ENCODE measurements around the gene RFLNA.

Gene RFLNA

DNA sequence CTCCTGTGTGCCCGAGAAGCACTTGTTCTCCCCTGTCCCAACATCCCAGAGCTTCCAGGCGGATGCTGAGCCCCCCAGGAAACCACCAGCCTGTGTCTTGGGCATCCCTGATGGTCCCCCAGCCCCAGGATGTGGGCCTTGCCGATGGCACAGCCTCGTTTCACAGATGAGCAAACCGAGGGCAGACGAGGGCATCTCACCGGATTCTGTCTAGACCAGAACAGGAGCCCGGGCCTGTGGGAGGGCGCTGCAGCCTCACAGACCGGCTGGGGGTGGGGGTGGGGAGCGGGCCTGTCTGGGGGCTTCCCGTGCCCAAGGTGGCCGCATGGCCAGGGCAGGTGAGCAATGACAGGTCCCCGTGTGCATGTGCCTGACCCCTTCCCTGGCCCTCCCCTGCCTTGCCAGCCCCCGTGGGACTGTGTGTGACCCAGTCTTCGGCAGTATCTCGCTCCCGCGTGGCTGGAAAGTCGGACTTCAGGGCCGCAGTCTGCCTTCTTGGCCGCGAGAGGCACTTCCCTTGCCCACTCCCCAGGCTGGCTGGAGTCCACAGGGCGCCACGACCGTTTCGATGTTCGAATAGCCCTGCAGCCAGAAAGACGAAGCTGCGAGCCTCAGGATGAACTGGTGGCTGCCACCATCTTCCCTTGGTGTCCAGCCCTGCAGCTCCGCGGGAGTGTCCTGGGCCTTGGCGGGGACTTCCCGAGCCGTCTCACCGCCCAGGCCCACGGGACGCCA is 8.9 kb downstream of the RFLNA start:
- no peak for DNase-seq (ENCODE audit: low read depth in 2 of 2)

DNA sequence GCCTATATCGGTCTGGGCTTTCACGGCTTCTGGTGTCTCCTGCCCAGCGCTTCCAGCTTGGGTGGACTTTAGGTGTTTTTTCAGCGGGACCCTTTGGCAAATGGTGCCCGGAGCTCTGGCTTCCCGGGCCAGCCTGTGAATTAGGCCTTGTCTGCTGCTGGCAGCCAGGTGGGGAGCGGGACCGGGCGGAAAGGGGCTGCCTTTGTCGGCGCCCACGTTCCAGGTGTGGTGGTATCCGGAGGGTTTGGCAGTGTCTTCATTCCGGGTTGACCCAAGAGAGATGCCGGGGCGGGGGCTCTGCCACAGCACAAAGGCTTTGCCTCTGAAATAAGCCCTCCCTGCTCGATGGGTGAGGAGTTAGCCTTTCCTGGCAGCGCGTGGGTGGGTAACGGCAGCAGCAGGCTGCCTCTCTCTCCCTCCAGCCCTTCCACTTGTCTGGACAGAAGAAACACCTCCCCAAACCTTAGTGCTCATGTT is 9.5 kb downstream of the RFLNA start:
- DNase-seq (ENCODE audit: low read depth in 2 of 2), result no peak

DNA sequence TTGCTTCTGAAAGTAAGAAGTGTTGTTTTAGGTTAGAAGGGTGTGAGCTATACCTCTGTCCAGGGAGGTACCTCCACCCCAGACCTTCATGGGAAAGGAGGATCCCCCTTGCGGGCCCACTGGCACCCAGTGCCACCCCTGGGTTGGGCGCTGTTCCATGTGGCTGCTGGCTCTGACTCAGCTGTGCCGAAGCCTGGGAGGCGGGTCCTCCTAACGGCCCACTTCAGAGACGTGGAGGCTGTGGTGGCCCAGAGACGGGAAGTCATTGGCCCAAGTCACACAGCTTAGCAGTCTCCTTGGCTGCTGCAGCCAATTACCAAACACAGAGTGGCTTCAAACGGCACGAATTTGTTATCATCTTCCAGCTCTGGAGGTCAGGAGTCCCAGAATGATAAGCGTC is 10.2 kb downstream of the RFLNA start:
- DNase-seq (ENCODE audit: low read depth in 2 of 2), result no peak

DNA sequence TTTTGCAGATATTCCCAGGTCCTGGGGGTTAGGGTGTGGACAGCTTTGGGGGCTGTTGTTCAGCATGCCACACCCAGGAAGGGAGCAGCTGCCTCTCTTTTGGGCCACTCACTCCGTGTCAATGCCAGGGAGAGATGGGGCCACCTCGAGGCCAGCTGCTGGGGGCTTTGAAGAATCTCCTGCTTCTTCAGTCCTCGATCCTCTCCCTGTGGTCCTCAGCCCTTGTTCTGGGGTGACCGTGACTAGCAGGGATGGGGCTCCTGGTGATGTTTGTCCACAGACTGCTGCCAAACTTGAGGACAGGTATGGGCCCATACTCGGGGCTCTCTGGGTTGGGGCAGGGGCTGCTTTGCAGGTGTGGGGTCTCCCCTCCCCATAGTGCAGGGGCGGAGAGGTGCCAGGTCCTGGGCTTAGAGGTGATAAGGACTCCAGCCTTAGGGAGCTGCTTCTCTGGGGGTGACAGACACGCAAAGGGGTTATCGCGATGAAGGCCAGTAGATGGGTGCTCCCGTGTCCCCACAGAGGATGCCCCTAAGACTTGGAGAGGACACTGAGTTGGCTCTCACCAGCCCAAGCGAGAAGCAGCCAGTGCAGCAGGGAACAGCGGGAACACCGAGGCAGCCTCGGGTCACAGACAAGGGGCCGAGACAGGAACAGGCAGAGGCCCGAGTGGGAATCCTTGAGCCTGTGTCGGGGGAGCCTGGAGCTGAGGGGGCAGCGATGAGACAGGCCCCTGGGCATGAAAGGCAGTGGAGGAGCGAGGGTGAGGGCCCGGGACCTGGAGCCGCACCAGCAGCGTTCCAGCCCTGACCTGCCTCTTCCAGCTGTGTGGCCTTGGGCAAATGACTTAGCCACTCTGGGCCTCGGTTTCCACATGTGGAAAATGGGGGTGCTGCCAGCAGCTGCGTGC is 11.1 kb downstream of the RFLNA start:
- DNase-seq (ENCODE audit: low read depth in 2 of 2), result no peak

DNA sequence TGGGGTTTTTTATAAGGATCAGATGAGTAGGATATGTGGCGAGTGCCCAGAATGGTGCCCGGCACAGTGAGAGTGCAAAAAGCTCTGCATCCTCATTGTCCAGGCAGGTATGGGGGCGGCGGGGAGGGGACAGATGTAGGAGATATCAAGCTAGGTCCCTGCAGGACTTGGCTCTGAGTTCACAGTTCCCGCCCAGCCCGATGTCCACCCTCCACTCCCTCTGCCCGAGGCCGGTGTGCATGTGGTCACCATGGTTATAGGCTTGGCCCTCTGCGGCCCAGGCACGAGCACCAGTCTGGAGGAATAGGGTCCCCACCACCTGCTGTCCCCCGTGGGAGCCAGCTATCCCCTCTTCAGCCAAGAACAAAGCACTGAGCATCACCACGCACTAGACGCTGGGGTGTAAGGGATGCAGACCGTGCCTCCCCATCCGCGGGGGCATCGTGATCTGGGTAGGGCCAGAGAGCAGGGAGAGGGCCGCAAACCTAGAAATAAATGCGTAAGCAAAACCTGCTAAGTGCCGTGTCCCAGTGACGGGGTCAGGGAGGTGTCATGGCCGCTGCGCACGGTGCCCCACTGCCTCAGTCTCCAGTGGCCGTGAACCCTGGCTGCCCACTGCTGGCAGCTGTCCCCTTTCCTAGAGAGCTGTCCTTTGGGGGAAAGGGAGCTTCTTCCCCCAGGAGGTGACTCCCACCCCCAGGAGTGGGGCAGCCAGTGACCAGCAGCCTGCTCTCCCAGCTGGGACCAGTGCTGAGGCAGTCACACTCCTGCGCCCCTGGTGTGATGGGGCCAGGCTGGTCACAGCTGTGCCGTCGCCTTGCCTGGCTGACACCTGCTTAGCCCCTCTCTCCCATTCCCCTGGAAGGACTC is 12.0 kb downstream of the RFLNA start:
- no peak for DNase-seq (ENCODE audit: low read depth in 2 of 2)

DNA sequence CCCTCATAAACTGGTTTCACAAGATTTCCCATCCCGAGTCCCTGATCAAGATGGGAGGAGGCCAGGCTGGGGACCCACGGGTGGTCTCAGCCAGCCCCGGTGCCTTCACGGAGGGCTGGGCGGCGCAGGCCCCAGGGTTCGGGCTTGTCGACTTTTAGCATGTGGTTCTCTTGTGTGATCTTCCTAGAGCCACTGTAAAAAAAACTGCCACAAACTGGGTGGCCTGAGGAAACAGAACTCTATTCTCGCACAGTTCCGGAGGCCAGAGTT is 12.6 kb downstream of the RFLNA start:
- DNase-seq (ENCODE audit: low read depth in 2 of 2), result no peak

DNA sequence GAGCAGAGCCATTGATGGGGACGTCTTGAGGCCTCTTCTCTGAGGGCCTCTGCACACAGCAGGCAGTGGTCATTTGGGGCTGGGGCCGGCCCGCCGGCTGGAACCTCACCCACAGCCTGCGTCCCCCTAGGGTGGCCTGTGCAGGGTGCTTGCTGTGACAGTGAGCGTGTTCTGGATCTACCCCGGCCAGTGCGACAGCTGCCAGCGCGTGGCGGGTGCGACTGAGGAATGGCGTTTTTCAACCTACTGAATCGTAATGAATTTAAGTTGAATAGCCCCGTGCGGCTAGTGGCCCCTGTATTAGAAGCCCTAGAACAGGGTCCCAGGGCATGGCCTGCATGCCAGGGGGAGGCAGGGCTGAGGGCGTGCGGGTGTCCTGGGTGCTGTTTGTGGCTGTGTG is 13.8 kb downstream of the RFLNA start:
- DNase-seq (ENCODE audit: low read depth in 2 of 2), result no peak

DNA sequence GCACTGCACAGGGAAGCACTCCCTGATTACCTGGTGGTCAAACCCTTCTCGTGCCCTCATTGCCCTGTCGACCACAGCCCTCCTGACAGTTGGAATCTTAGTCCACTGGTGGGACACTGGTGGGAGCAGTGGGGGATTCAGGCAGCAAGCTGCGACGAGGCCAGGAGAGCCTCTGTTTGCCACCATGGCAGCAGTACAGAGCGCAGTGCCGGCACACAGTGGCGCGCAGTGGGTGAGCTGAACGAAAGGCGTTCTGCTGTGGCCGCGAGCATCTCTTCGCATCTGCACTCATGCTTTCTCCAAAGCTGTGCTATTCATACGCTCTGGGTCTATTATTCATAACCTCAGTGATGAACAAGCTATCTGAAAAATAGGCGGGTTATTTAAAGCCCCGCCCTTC is 14.3 kb downstream of the RFLNA start:
- DNase-seq (ENCODE audit: low read depth in 2 of 2), result no peak

DNA sequence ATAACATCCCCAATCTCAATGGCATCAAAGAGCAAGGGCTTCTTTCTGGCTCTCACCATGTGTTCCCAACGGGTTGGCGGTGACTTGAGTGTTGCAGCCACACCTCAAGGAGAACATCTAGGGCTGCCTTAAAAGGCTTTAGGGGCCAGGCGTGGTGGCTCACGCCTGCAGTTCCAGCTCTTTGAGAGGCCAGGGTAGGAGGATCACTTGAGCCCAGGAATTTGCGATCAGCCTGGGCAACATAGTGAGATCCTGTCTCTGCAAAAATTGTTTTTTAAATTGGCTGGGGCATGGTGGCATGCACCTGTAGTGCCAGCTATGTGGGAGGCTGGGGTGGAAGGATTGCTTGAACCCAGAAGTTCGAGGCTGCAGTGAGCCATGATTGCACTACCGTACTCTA is 14.9 kb downstream of the RFLNA start:
- no peak for DNase-seq (ENCODE audit: low read depth in 2 of 2)

DNA sequence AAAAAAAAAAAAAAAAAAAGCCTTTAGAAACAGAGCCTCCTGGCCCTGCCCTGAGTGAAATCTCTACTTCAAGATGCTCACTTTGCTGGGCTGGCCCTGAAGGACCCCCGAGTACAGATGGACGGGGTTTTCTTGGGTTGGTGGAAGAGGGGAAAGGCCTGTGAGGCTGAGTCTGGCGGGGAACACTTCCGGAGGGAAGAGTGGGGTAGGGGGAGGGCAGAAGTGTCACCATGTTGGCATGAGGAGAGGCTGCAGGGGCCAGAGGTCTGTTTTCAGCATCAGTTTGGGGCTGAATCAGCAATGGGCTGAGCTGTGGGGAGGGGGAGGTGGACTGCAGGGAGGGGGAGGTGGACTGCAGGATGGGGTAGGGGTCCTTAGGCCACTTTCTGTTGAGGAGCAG is 15.3 kb downstream of the RFLNA start:
- no peak for DNase-seq (ENCODE audit: low read depth in 2 of 2)

DNA sequence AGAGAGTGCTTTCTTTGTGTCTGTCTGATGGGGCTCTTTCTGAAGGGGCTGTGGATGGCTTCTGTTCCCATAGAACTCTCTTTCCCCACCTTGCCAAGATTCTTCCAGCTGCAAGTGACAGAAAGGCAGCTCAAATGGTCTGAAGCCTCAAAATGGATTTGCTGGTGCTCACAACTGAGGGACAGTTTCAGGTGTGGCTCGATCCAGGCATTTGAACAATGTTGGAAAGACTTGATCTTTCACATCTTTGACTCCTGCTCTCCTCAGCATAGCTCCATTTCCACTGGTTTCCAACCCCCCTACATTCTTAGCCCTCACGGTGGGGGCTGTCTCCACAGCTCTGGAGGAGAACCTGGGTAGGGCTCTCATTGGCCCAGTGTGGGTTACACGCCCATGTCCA is 15.9 kb downstream of the RFLNA start:
- DNase-seq (ENCODE audit: low read depth in 2 of 2), result no peak

DNA sequence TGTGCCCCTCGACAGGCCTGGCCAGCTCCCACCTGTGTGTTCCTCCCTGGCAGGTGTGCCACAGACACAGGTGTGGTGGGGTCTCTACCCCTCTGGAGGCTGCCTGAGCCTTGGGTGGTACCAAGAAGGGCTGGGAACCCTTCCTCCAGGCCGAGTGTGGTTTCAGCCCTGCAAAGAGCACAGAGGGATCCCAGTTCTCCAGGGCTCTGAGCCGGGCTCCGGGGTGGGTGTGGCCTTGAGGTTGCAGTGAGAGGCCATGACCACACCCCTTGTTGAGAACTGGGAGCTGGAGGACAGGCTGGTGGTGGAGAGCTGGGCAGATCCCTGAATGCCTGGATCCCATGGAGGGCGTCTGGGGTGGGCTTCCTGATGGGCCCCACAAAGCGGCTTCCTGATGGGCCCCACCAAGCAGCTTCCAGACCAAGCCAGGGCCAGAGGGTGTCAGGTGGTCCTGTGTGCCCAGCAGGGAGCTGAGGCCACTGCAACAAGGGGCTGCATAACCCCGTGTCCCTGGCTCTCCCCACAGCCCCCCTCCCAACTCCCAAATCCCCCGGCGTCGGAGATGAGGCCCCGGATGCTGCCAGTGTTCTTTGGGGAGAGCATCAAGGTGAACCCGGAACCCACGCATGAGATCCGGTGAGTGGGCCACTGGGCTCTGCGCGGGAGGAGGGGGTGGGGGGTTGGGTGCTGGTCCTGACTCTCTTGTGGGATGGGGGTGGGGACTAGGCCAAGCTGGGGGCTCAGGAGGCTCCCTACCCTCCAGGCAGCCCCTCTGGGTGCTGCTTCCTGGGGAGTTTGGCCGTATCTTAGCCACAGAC is 16.6 kb downstream of the RFLNA start:
- DNase-seq (ENCODE audit: low read depth in 2 of 2), result no peak

DNA sequence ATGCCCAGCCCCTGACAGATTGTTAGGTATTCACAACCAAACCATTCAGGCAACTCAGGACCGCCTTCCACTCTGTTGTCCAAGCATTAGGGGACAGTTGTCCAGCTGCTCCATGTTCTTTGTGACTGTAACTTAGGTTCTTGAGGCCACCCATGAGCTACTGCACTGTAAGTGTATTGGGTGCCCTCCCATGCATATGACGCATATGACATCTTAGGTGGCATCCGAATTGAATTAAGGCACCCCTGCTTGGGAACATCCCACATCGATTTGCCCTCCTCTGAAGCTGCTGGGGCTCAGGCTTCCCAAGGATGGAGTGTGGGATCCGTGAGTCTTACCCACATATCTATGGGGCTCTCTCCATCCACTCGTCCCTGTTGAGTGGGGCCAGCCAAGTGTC is 17.7 kb downstream of the RFLNA start:
- DNase-seq (ENCODE audit: low read depth in 2 of 2), result no peak

DNA sequence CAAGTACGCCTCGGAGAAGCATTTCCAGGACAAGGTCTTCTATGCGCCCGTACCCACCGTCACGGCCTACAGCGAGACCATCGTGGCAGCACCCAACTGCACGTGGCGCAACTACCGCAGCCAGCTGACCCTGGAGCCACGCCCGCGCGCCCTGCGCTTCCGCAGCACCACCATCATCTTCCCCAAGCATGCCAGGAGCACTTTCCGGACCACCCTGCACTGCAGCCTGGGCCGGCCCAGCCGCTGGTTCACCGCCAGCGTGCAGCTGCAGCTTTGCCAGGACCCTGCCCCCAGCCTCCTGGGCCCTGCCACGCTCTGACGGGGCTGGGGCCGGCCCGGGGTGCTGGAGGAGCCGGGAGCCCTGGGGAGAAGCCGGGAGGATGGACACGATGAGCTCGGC is 19.3 kb downstream of the RFLNA start:
- no peak for DNase-seq (ENCODE audit: low read depth in 2 of 2)

DNA sequence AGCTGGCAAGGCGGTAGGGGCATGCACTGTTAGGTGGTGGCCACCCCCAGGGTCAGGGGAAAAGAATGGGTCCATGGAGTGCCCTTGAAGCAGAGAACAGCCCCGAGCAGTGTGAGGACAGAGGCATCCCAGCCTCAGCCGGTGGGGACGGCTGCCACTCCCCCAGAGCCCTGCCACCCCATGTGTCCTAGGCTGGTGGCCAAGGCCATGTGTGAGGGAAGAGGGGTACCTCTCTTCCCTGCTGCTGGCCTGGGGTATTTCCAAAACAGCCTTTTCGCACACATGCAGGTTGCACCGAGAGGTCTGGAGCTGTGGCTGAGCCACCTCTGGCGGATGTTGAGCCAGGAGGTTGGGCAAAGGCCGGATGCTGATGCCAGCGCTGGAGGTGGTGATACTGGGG is 19.9 kb downstream of the RFLNA start:
- DNase-seq (ENCODE audit: low read depth in 2 of 2), result no peak

DNA sequence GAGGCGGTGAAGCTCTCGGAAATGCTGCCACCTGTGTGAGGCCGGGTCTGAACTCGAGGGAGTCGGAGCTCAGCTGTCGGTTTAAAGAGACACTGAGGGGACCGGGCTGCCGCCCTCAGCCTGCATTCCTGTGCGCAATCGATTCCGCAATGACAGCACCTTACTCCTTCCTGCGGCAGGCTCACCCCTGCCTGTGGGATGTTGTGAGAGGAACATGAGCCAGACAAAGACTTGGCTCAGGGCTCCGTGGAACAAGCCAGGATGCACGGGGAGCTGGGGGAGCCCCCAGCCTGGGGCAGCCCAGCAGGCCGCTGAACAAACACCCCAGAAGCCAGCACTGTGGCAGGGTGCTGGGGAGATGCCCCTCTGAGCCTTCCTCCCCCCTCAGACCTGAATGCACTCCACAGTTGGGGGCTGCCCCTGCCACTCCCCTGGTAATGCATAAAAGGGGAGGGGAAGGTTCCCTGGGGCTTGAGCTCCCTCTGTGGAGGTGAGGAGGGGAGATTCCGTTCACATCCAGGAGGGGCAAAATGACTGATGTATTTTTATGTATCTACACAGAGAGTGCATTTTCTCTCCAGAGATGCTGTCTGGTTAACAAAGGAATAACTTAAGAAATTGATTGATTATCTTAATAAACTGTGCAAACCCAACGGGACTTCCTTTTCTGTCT is 20.6 kb downstream of the RFLNA start:
- no peak for DNase-seq (ENCODE audit: low read depth in 2 of 2)

DNA sequence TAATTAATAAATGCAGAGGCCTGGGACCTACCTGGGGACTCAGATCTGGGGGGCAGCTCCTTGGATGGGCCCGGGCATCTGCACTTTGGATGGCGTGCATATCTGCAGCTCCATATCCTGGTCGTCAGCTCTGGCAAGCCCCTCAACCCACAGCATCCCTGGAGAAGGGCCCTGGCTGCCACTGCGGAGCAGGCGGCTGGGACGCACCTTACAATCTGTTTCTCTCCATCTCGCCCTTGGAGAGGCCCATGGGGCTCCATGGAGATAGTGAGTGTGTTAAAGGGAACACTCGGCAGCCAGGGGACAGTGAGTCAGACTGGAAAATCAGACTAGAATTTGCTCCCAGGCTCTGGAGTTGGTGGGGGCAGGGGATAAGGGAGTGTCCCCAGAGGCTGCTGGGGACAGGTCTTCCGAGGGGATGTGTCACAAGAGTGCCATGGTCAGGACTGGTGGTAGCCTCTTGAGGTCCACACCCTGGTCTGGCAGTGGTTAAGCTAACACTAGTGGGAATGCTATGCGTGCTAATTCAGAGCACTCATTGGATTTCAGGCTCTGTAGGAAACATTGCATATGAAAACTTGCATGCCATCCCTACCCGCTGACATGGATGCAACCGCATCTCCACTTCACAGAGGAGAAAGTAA is 21.5 kb downstream of the RFLNA start:
- no peak for DNase-seq (ENCODE audit: low read depth in 2 of 2)

DNA sequence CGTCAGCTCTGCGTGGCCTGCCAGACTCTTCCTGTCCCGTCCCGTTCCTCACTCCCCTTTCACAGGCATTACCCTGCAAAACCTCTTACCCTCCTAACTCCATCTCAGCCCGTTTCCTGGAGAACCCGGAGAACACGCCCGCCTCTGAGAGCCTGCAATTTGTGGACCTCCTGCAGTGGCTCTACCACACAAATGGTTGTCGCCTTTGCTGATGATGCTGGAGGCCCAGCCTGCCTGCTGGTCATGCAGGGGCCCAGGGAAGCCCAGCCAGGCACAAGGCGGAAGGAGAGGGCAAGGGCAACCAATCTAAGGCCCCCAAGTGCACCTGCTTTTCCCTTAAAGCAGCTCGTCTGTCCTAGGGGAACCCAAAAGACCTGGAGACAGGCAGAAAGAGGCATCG is 22.5 kb downstream of the RFLNA start:
- no peak for DNase-seq (ENCODE audit: low read depth in 2 of 2)

DNA sequence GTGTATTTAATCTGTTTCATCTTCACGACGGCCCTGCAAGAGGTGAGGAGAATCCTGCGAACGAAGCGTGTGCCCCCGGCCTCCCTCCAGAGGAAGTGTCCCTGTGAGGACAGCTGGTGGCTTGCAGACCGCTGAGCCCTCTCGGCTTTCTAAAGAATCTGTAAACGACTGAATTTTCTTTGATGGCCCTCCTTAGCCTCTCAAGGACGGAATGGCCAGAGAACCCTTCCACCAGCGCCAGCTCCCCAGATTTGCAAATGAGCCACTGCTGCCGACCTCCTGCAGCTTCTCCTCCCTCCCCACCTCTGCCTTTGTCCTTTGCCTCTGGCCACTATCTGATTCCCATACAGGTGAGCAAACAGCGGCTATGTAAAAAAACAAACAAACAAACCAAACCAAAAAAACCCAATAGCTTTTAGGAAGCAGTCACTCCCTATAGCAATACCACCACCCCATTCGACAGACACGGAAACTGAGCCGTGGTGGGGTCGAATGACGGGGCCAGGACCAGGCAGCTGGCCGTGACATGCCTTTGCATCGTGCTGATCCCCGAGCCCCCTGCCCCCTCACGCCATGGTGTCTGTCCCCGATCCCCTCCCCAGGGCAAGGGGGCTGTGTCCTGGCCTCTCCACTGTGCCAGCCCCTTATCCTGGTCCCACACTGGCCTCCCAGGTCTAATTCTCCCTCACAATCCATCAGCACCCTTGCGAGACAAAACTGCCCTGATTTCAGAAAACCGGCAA is 23.6 kb downstream of the RFLNA start:
- no peak for DNase-seq (ENCODE audit: low read depth in 2 of 2)
